BLaER1 (cell line): ENCODE data around the gene MS4A7.
A peak's percentile ranks its signal among the peaks of the same experiment; 100 is the strongest.

Experiments
- H3K27ac ChIP-seq: shearing (Covaris generic); formaldehyde crosslinking; 2 replicates; pipeline ENCODE4 v1.8.1; 2022
- H3K27me3 ChIP-seq: shearing (Covaris generic); formaldehyde crosslinking; 2 replicates; pipeline ENCODE4 v1.8.1; 2022
- H3K36me3 ChIP-seq: shearing (Covaris generic); formaldehyde crosslinking; 2 replicates; pipeline ENCODE4 v1.8.1; 2022
- H3K4me1 ChIP-seq: shearing (Covaris generic); formaldehyde crosslinking; 2 replicates; pipeline ENCODE4 v1.8.1; 2022
- H3K4me2 ChIP-seq: shearing (Covaris generic); formaldehyde crosslinking; 2 replicates; pipeline ENCODE4 v1.8.1; 2022
- H3K4me3 ChIP-seq: shearing (Covaris generic); formaldehyde crosslinking; 2 replicates; pipeline ENCODE4 v1.8.1; 2022
- H3K9ac ChIP-seq: shearing (Covaris generic); formaldehyde crosslinking; 2 replicates; pipeline ENCODE4 v1.8.1; 2022
- H3K9me3 ChIP-seq: shearing (Covaris generic); formaldehyde crosslinking; 2 replicates; pipeline ENCODE4 v1.8.1; 2022
- H4K20me1 ChIP-seq: shearing (Covaris generic); formaldehyde crosslinking; 2 replicates; pipeline ENCODE4 v1.8.1; 2022
- Cebpa-rat ChIP-seq: shearing (Covaris generic); IDR thresholded peaks from 2 replicates; pipeline ENCODE4 v1.8.1; 2022

Gene MS4A7

DNA sequence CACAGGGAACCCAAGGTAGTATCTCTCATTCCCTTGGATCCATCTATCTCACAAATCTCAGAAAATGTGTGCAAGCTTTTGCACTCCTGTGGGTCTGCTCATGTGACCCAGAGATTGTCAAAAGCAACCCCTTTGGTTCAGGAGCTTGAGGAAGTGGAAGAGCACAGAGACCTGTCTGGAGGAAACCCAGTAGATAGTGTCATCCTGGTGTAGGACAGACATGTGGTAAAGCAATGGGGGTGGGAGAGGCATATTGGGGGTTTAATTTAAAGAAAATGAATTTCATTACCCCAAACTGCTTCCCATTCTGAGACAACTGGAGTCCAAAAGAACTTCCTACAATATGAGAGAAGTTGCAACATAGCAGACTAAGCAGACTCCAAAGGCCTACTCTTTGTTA is 12.1 kb downstream of the MS4A7 start:
- Histone ChIP-seq H3K4me2 (no peak overlapping the region), H3K9me3 (peaks cover 23% of the 10 kb centered on the region), H3K27ac (no peak overlapping the region), H3K27me3 (no peaks in the 10 kb centered on the region), H4K20me1 (no peaks in the 10 kb centered on the region), H3K4me1 (peaks cover 11% of the 10 kb centered on the region; the same call in 1 of the 2 replicates), H3K36me3 (peaks cover 4% of the 10 kb centered on the region; the same call in 1 of the 2 replicates), H3K4me3 (no peak overlapping the region), H3K9ac (no peak overlapping the region)
- no peak for TF ChIP-seq Cebpa-rat

- Histone ChIP-seq H3K27ac (no peak overlapping the region), H4K20me1 (no peaks in the 10 kb centered on the region), H3K36me3 (no peaks in the 10 kb centered on the region), H3K9me3 (peaks cover 16% of the 10 kb centered on the region; the same call in 1 of the 2 replicates), H3K27me3 (no peaks in the 10 kb centered on the region), H3K4me1 (peaks cover 22% of the 10 kb centered on the region), H3K4me3 (no peak overlapping the region), H3K4me2 (no peak overlapping the region), H3K9ac (no peak overlapping the region)
- no peak for TF ChIP-seq Cebpa-rat
Observed at GRCh38 chr11:60392361-60392760, 14.0 kb downstream of the MS4A7 start.

GRCh38 chr11:60393016-60393415 is 14.7 kb downstream of the MS4A7 start:
- Histone ChIP-seq H3K36me3 (no peaks in the 10 kb centered on the region), H3K9ac (no peak overlapping the region), H4K20me1 (no peaks in the 10 kb centered on the region), H3K4me3 (no peak overlapping the region), H3K4me1 (peaks cover 24% of the 10 kb centered on the region), H3K9me3 (0 out of 2 replicates have a peak, but pooled peaks cover 10% of the 10 kb centered on the region), H3K27me3 (no peaks in the 10 kb centered on the region), H3K4me2 (no peak overlapping the region), H3K27ac (no peak overlapping the region)
- no peak for TF ChIP-seq Cebpa-rat

DNA sequence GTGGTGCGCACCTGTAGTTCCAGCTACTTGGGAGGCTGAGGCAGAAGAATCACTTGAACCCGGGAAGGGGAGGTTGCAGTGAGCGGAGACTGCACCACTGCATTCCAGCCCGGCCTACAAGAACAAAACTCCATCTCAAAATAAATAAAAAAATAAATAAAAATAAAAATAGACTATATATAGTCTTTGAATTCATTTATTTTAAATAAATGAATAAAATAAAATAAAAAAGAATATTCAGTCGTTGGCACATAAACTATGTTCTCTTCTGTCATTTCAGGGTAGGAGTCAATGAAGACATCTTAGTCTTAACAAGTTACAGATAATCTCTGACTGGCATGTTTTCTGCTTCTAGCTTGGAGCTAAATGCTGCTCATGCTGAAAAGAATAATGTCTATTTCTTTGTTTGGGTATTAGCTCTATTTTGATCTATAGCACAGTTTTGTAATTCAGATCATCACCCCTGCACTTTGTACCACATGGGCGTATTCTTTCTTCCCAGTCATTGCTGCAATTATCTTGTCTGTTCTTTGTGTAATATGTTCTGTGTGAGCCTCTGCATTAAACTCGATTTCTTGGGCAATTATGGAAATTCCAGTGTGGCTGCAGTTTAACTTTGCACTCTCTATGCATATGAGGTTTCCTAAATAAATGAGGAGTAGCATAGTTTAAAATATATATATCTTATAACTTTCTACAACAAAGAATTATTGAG is 16.5 kb downstream of the MS4A7 start:
- no peak overlapping the region for H3K27ac ChIP-seq
- H3K4me3 ChIP-seq: no peak overlapping the region
- no peaks in the 10 kb centered on the region for H4K20me1 ChIP-seq
- no peaks in the 10 kb centered on the region for H3K36me3 ChIP-seq
- no peaks in the 10 kb centered on the region for H3K27me3 ChIP-seq
- H3K9ac ChIP-seq: no peak overlapping the region
- no peak overlapping the region for H3K4me2 ChIP-seq
- H3K9me3 ChIP-seq: 0 out of 2 replicates have a peak, but pooled peaks cover 8% of the 10 kb centered on the region
- TF ChIP-seq Cebpa-rat: no peak
- H3K4me1 ChIP-seq: peaks cover 15% of the 10 kb centered on the region

- no peaks in the 10 kb centered on the region for H3K27me3 ChIP-seq
- H3K4me2 ChIP-seq: peak within 1 kb of the TSS; percentile 43
- no peaks in the 10 kb centered on the region for H3K36me3 ChIP-seq
- peaks cover 13% of the 10 kb centered on the region for H3K4me1 ChIP-seq
- H3K9ac ChIP-seq: no peak within 1 kb of the TSS
- H3K27ac ChIP-seq: no peak within 1 kb of the TSS
- peaks cover 9% of the 10 kb centered on the region; the same call in 1 of the 2 replicates for H3K9me3 ChIP-seq
- no peak within 1 kb of the TSS for H3K4me3 ChIP-seq
- no peaks in the 10 kb centered on the region for H4K20me1 ChIP-seq
- TF ChIP-seq Cebpa-rat: no peak
Observed at GRCh38 chr11:60396382-60396781, 18.1 kb downstream of the MS4A7 start, which contains the start of gene MS4A14. Gene MS4A14 (plus strand): TSS chr11:60396459. CDS start chr11:60396579, 120 bp downstream.

DNA sequence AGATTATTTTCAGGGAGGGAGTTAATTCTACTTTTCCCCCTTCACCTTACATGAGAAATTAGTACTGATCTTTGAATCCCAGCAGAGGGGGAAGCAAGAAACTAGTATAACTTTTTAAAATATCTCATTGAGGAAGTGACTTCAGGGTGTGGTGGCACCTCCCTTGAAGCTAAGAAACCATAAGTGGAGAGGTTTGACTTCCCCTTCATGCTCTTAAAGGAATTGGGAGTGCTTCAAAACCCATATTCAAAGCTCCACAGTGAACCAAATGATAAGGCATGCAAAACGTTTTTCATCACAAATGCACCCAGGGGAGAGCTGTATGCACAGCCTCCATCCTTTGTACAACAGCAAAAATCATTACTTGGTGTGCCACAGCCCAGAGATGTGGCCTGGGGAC is 18.5 kb downstream of the MS4A7 start:
- Histone ChIP-seq H3K4me1 (peaks cover 13% of the 10 kb centered on the region), H4K20me1 (no peaks in the 10 kb centered on the region), H3K36me3 (no peaks in the 10 kb centered on the region), H3K4me2 (peak overlapping the region; percentile 43), H3K27ac (no peak overlapping the region), H3K9ac (no peak overlapping the region), H3K27me3 (no peaks in the 10 kb centered on the region), H3K9me3 (peaks cover 13% of the 10 kb centered on the region; the same call in 1 of the 2 replicates), H3K4me3 (no peak overlapping the region)
- no peak for TF ChIP-seq Cebpa-rat

DNA sequence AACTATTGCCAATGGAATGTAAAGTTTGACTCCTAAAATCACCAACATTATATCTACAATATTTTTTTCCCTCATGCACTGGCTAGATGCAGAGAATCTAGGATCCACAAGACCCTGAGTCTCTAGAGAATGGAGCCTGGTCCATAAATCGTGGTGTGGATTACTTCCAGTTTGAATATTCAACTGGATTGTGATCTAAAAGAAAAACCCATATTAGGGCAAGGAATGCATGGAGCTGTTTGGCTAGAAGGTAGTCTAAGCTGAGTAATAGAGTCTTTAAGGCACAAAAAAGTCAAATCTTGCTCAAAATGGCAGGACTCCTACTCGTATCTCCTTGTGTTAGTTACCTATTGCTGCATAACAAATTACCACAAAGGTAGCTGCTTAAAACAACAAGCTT is 41.7 kb downstream of the MS4A7 start:
- Histone ChIP-seq H3K4me2 (no peak overlapping the region), H3K9ac (no peak overlapping the region), H3K4me1 (no peaks in the 10 kb centered on the region), H4K20me1 (no peaks in the 10 kb centered on the region), H3K9me3 (peaks cover 14% of the 10 kb centered on the region), H3K27me3 (no peaks in the 10 kb centered on the region), H3K27ac (no peak overlapping the region), H3K36me3 (no peaks in the 10 kb centered on the region), H3K4me3 (no peak overlapping the region)
- no peak for TF ChIP-seq Cebpa-rat

GRCh38 chr11:60422609-60423008 is 44.3 kb downstream of the MS4A7 start:
- Histone ChIP-seq H3K4me1 (no peaks in the 10 kb centered on the region), H3K4me2 (no peak overlapping the region), H3K9me3 (peaks cover 14% of the 10 kb centered on the region), H3K4me3 (no peak overlapping the region), H3K9ac (no peak overlapping the region), H3K27me3 (no peaks in the 10 kb centered on the region), H3K36me3 (no peaks in the 10 kb centered on the region), H4K20me1 (no peaks in the 10 kb centered on the region), H3K27ac (no peak overlapping the region)
- TF ChIP-seq Cebpa-rat: no peak

GRCh38 chr11:60428517-60428916 is 50.2 kb downstream of the MS4A7 start:
- no peaks in the 10 kb centered on the region for H3K9me3 ChIP-seq
- H3K27me3 ChIP-seq: no peaks in the 10 kb centered on the region
- no peak overlapping the region for H3K4me3 ChIP-seq
- H4K20me1 ChIP-seq: no peaks in the 10 kb centered on the region
- H3K4me2 ChIP-seq: no peak overlapping the region
- H3K9ac ChIP-seq: no peak overlapping the region
- no peaks in the 10 kb centered on the region for H3K4me1 ChIP-seq
- H3K27ac ChIP-seq: no peak overlapping the region
- no peak for TF ChIP-seq Cebpa-rat
- H3K36me3 ChIP-seq: no peaks in the 10 kb centered on the region

DNA sequence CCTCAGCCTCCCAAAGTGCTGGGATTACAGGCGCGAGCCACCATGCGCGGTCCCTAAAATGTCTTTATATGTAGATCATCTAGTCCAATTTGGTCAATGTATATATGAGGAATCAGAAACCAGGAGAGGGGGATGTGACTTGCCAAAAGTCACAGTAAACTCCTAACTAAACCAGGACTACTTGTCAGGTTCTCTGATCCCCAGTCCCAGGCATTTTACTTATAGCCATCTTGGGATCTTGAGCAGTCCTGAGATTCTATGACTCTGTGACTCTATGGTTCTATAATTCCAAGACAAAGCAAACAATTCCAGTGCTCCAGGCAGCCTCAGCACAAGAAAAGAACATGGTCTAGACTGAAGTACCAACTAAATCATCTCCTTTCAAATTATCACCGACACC is 50.9 kb downstream of the MS4A7 start, which contains the start of gene MS4A5:
Gene MS4A5, plus strand, starts transcription at position 301 of the 400 bp plus-strand sequence. CDS start 103 bp downstream, outside the sequence.
- Histone ChIP-seq H3K27me3 (no peaks in the 10 kb centered on the region), H3K27ac (no peak within 1 kb of the TSS), H3K9ac (no peak within 1 kb of the TSS), H3K9me3 (no peaks in the 10 kb centered on the region), H3K4me1 (no peaks in the 10 kb centered on the region), H3K4me2 (no peak within 1 kb of the TSS), H3K4me3 (no peak within 1 kb of the TSS), H4K20me1 (no peaks in the 10 kb centered on the region), H3K36me3 (no peaks in the 10 kb centered on the region)
- TF ChIP-seq Cebpa-rat: no peak
